NCI-H1417 treated with DMSO at 0.1 percent for 48 hours (cell line): Measurements from ENCODE around the gene SCN8A.
"Not testable (repeated sequence)": the region's sequence is repeated elsewhere in the genome, so short reads cannot be mapped to it uniquely, and the experiment has no call there.

ENCODE experiments used
- DNase-seq: peaks from one replicate; lab custom pipeline; 2025; lab: John Stamatoyannopoulos, UW

Gene SCN8A

DNA sequence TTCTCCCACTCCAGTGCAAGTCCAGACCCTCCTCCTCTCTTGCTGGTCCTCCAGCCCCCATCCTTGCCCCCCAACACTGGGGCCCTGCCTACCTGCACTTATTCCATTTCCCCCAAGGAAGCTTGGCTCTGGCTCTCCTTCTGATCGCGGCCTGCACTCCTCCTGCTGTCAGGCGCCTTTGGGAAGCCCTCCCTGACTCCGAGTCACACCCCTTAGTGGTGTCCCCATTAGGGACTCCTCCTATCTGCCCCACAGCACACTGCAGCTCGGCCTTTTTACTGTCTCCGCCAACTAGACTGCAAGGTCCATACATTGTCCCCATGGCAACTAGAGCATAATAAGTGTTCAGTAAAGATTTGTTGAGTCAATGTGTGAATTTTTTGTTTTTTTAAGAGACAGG lies 224.5 kb downstream of the SCN8A start:
- no peak for DNase-seq

DNA sequence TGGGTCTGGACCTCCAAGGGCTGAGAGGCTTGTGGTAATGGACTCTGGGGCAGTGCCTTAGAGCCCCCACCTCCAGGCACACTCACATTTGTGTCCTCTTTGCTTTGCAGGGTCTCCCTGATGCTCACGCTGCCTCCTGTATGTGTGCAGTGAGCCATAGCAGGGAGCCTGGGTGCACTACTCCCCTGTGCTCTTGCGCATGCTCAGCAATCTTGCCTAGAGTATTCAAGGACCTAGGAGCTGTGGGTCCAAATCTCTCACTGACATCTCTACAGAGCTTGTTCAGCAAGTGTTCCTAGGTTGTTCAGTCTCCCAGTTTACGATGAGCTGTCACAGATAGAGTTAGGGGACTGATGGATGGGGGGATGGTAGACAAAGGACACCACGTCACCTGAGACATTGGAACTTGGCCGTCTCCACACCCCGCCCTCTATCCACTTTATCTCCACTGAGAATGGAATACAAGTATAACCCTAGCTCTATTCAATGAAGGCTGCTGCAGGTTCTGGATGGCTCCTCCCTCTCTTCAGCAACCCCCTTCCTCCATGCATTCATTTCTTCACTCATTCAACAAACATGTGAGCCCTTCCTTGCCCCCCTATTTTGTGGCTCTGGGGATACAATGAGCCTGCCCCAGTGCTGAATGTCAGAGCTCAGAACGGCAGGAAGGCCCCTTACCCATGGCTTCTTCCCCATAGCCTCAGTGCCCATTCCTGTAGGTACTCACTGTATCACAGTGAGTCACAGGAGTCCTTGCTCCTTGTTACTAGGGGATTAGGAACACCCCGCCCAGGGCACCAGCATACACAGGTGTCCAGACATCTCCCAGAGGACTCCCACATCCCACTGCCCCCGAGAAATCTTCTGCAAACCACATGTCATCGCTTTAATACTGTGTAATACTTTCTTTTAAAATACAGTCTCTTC lies 226.3 kb downstream of the SCN8A start:
- DNase-seq: no peak

DNA sequence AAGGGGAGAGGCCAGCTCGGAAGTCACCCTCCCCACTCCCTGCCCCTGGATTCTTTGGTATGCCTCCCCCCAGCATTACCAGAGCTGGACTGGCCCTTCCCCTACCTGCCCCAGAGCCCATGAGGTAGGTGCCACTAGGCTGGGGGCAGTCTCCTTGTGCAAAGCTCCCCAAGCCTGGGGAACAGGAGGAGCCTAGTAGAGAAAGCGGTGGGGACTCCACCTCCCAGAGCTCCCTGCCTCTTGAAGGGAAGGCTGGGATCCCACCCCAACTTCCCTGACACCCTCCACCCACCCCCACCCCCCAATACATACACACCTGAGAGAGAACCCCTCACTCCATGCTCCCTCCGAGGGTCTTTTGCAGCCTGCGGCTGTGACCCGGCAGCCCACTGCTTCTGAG lies 227.1 kb downstream of the SCN8A start:
- no peak for DNase-seq

DNA sequence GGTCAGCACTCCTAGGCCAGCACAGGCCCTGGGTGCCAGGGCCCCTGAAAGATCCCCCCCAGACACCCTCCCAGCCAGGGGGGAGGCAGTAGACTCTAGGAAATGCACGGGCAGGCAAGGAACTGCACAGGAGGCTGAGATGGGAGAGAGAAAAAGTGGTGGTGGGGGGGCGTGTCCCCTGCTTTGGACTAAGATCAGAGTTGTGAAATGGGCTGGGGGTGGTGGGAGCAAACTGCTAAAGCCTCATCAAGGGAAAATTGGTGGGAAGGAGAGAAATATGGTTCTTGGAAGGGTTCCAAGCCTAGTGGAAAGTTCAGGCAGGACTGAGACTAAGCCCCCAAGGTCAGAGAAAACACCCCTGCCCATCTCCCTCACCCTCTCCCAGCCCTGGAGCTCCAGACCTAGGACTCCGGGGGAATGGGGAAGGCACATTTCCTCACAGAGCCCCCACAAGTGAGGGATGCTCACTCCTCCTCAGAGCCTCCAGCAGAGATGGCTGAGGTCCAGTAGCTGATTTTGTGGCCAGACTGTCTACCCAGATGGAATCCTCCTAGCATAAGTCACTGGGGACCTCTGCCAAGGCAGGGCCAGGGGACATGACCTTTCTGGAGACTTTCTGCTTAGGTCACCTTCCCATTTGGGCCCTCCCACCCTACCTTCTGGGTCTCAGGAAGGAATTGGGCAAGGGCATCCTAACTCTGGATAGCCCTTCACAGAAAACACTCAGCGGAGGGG lies 227.7 kb downstream of the SCN8A start:
- DNase-seq: no peak

DNA sequence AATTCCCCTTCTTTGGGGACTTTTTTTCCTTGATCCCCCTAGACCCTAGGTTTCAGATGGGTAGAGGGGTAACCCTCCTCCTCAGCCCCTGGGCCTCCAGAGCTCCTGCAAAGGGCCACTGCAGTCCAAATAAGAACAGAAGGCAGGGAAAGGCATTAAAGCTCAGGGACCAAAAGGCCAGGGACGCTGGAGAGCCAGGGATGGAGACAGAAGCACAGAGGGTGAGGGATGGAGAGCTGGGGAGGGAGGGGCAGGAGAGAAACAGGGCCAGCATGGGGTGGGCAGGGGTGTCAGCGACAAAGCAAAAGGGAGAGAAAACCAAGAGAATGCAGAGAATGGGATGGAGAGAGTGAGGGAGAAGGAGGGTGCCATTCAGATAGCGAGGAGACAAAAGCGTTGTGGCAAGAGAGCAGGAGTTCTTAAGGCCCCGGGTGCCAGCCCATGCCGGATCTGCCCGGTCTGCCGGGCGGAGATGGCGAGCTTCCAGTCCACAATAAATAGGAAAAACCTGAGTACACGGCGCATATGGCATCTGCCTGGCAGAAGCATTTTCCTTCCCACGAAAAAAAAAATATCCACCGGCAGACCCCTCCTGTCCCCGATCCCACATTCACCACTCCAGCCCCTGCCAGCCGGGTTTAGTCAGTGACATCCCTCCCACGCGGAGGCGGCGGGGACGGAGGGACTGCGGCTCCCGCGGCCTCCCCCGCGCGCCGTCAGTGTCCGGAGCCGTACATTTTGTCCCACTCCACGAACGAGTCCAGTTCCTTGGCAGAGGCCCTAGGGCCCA lies 228.9 kb downstream of the SCN8A start:
- no peak for DNase-seq

DNA sequence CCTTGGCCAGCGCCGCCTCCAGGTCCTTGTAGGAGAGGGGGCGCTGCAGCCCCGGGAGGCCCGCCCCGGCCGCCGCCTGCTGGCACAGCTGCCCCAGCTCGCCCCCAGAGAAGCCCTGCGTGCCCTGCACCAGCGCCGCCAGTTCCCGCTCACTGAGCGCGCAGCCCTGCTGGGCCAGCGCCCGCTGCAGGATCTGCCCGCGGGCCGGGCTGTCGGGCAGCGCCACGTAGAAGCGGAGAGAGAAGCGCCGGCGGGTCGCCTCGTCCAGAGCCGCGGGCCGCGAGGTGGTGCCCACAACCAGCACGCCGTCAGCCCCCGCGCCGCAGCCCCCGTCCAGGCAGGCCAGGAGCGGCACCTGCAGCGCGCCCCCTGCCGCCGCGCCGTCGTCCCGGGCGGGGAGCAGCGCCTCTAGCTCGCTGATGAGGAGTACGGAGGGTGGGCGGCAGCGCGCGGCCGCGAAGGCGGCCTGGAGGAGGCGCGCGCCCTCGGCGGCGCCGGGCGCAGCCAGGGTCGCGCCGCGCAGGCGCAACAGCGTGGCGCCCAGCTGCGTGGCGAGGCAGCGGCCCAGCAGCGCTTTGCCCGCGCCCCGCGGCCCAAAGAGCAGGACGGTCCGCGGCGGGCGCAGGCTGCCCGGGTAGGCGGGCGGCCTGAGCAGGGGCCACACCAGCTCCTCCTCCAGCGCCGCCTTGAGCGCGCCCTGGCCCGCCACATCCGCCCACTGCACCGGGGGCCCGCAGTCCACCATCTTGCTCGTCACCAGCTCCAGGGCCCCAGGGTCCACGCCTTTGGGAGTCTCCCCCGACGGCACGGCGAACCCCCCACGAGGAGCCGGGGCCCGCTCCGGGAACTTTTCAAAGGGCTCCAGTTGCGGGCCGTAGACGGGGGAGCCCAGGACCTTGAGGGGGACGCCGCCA lies 229.8 kb downstream of the SCN8A start:
- DNase-seq: peak; percentile 19

DNA sequence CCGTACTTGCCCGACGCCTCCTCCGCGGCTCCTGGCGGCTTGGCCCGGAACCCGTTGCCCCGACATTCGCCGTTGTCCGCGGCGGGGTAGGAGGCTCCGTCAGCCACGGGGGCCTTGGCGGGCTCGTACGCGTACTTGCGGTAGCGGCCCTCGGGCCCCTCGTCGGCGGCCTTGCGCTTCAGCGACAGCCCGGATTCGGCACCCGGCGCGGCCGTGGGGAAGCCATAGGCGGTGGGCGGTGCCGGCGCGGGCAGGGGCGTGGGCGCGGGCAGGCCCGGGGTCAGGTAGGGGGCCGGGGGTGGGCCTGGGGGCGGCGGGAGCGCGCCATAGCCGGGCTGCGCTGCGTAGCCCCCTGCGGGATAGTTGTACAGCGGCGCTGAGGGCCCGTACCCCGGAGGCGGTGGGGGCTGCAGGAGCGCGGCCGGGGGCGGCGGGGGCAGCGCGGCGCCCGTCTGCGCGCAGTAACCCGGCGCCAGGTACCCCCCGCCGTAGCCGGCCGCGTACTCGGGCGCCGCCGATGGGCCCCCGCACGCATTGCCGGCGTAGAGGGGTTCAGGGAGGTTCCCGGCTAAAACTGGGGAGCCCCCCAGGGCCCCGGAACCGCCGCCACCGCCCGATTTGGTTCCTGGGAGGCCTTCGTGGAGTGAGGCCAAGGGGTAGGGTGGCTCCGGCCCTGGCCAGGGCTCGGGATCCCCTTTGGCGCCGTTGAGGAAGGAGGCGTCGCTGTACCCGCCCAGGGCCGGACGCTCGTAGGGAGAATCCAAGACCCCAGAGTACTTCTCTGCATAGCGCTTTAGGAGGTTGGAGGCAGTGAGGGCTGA lies 230.6 kb downstream of the SCN8A start:
- no peak for DNase-seq

DNA sequence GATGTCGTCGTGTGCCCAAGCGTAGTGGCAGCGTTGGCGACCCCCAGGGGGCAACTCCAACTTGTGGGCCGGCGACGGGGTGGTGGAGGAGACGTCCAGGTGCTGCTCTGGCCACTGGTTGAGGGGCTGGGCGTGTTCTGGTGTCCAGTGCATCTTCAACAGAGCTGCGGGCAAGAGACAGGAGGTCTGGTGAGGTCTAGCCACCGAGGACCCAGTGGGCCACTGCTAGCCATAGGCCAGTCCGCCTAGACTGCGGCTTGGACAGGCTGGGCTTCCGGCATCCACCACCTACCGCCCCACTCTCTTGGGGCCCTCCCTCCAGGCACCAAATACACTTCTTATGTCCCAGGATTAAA lies 231.2 kb downstream of the SCN8A start:
- no peak for DNase-seq

DNA sequence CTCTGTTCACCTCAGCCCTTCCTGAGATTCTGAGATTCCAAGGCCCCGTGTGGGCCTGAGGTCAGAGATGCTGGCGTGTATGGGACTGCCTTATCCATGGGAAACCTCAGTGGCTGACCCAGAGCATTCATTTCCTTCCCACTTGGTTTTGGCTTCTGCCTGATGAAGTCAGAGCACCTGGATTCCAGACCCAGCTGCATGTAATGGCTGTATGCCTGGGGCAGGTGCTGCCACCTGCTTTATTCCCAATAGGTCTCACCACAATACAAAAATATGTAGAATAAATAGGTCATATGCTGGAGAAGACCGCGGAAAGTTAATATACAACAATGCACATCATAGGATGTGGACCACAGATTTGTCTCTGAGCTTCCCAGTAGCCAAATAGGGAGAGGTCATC lies 231.9 kb downstream of the SCN8A start:
- no peak for DNase-seq

DNA sequence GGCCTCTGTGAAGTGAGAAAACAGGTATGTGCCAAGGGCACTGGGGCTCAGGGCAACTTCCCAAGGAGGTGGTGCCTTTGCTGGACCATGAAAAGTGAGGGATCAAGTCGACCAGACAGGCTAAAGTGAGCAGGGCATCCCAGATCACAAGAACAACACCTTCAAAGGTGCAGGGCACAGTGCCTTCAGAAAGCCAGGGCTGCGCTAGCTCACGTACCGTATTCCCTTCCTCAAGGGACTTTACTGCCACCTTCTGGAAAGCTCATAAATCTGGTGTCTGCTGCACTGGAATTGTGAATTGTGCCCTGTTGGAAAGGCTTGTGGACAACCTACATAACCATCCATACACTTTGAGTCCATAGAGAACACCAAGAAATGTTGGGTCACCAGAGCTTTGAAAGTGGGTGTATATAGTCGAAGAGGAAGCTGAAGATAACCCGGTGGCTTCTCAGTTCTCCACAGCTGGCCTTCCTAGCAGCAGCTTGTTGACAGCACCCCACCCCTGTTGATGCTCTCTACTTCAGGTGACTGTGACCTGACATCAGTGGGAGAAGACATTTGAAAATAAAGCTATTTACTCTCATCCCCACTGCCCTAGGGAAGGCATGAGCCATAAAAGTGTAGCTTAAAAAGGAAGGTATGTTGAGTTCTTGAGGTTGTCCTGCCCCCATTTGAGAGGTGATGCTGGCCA lies 233.0 kb downstream of the SCN8A start:
- peak; percentile 14 for DNase-seq

DNA sequence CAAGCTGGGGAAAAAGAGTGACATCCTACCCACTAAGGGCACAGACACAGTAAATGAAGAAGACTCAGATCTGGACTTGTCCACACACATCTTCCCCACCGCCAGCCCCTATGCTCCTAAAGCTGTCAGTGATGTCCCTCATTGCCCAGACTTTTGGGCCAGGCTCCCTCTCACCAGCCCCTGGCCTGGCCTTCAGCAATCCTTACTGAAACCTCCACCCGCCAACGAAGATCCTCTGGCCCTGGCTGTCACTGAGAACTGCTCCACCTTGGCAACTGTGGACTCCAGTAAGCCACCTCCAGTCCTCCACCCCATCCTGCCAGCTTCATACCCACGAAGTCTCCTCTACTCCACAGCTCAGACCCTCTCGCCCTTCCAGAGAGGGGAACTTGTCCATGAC lies 234.2 kb downstream of the SCN8A start:
- DNase-seq: no peak

DNA sequence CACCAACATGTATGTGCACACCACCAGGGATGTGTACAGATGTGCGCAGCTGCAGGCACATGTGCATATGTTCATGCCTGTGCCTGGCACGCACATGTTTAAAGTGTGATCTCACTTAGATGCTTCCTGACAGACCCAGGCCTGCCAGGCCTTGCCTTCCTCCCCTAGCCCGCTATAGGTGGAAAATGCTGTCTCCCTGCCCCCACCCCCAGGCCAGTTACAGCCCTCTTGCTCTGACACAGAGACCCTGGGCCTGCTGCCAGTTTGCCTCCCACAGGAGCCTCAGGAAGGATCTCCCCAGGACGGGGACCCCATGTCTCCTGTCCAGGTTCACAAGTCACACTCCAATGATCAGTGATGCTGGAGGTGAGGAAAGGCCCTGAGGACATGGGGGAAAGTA lies 235.8 kb downstream of the SCN8A start:
- no peak for DNase-seq

DNA sequence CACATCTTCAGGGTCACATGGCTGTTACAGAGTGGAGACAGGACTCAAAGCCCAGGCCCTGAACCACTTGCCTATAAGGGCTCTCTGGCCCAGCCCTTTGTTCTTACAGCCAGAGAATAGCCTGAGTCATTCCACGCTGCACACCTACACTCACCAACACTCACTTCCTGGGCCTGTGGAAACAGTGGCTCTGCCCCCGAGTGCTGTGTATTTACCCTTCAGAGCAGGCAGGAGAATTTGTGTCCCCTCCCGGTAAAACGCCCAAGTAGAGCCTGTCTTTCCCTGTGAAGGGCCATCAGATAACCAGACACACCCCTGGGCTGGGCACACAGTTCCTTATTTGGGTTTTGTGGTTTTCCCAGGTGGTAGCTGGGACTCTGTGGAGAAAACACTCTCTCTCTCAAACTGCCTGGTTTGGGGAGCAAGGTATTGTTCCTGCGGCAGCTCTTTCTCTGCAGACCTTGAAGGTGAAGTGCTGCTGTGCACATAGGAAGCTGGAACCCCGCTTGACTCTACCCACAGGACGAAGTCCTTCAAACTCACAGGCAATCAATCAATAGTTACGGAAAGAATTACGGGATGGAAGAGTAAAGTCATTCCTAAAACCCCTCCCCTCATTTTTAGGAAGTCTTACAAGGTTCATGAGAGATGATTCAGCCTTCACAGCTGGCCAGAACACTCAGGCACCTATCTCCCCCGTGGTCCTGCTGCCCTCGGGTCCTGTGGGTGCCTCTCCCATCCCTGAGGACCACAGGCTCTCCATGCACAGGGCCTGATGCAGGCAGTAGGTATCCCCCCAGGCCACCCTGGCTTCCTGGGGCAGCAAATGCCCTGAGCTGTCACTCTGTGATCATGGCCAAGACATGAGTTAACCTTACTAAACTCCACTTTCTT lies 237.1 kb downstream of the SCN8A start:
- DNase-seq: no peak

DNA sequence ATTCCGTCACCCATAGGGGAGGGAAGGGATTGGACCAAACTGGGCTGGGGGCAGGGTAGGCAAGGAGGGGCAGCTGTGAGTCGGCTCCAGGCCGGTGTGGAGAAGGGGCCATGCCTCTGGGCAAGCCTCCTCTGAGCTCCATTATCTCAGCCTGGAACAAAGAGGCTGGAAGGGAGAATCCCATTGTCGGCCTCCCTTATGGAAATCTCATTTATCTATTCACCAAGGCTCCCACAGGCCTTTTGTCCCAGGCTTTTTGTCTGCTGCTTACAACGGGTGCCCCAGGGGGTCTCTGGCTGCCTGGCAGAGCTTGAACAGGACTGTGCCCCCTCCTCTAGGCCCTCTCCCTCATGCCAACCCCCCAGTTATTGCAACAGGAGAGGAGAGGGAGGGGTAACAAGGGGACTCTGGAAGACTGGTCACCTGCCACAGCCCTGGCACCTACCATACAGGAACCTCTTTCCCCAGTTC lies 238.0 kb downstream of the SCN8A start:
- no peak for DNase-seq

DNA sequence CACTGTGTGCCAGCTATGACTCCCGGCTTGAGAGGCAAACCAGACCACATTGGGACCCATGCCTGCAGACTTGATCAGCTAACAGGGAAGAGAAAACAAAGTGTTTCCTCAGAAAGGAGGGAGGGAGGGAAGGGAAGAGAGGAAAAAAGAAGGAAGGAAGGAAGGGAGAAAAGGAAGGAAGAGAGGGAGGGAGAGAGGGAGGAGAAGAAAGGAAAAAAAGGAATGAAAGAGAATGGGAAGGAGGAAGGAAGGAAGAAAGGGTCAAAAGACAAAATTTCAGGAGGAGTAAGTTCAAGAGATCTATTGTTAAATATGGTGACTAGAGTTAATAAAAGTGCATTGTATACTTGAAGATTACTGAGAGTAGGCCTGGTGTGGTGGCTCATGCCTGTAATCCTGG lies 238.6 kb downstream of the SCN8A start:
- DNase-seq: no peak

DNA sequence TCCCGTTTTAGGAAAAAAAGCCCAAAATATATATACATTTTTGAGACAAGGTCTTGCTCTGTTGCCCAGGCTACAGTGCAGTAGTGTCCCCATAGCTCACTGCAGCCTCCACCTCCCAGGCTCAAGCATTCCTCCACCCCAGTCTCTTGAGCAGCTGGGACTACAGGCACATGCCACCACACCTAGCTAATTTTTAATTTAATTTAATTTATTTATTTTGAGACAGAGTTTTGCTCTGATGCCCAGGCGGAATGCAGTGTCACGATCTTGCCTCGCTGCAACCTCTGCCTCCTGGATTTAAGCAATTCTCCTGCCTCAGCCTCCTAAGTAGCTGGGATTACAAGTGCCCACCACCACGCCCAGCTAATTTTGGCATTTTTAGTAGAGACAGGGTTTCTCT lies 240.8 kb downstream of the SCN8A start:
- not testable (repeated sequence) for DNase-seq

DNA sequence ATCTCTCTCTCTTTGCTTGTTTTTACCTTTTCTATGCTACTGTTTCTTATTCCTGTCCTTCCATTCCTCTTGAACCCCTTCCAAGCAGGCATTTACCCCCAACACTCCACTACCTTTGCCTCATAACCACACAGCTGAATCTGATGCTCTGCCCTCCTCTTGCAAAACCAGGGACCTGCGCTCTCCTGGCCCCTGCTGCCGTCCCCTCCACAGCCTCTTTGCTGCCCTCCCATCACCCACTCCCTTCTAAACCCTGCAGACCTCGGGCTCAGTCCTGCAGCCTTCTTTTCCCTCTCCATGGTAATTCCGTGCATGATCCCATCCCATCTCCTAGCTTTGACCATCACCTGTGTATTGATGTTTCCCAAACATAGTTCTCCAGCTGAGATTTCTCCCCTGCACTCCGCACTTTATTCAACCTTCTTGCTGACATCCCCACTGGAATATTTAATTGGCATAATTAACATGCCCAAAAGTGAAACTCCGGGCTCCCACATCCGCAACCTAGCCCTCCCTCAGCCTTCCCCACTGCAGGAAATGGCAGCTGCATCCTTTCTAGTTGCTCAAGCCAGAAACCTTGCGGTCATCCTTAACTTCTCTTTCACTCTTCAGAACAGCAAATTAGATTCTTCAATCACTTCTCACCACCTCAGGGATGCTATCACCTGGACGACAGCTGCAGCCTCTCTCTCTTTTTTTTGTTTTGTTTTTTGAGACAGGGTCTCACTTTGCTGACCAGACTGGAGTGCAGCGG lies 241.5 kb downstream of the SCN8A start:
- no peak for DNase-seq
